ENCODE measurements around the gene SCFD2. TPM values are rescaled to one million over a fixed set of nuclear protein-coding genes. Genes with fewer than 3 reads are reported as not detected.

Gene SCFD2
- total RNA-seq, 1 donor from 2014 or later: 11.0 TPM

DNA sequence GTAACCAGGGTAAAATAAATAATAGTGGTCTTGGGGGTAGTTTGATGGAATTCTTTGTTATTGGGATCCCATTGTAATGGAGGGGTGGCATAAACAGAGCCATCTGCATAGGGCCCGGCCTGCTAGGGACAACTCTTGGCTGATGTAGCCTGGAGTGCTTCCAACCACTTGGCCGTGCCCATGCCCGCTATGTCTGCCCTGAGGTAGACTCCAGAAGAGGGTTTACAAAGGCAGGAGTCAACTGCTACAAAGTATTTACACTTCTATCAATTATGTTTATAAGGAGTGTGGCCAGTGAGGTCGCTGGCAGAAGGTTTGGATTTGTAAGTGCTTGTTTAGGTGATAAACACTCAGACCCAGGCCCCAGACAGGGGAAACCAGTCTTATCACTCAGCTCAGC lies 495.6 kb downstream of the SCFD2 start:
- Histone ChIP-seq H3K27me3 (ENCODE audit: control insufficient read depth, insufficient read depth, low read length) (no peaks in the 10 kb centered on the region), H3K4me3 (ENCODE audit: low read depth, low read length) (no peak overlapping the region), H3K36me3 (ENCODE audit: control insufficient read depth, insufficient read depth, low read length) (no peaks in the 10 kb centered on the region)
- TF ChIP-seq CTCF (IDR thresholded peaks at IDR 0.05; ENCODE audit: insufficient read depth, low read length, poor library complexity, severe bottlenecking): no peak
- no peak for DNase-seq (ENCODE audit: low read depth)

DNA sequence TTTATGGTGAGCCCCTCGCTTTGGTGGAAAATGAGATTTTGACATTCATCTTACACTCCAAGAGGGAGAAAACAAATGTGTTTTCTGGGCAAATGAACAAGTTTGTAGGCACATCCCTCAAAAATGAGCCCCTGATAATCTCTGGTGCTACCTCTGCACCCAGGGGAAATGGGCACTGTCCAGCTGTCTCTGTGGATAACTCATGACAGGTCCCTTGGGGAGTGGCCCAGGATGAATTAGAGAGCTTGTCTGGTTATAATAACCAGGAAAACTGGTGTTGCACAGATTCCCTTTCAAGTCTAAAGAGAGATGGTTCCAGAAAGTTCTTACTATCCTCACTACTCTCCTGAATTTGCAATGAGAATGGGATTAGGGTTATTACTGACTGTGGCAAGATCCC lies 496.2 kb downstream of the SCFD2 start:
- no peak for DNase-seq (ENCODE audit: low read depth)
- TF ChIP-seq CTCF (IDR thresholded peaks at IDR 0.05; ENCODE audit: insufficient read depth, low read length, poor library complexity, severe bottlenecking): no peak
- H3K27me3 ChIP-seq (ENCODE audit: control insufficient read depth, insufficient read depth, low read length): no peaks in the 10 kb centered on the region
- no peaks in the 10 kb centered on the region for H3K36me3 ChIP-seq (ENCODE audit: control insufficient read depth, insufficient read depth, low read length)
- H3K4me3 ChIP-seq (ENCODE audit: low read depth, low read length): no peak overlapping the region

DNA sequence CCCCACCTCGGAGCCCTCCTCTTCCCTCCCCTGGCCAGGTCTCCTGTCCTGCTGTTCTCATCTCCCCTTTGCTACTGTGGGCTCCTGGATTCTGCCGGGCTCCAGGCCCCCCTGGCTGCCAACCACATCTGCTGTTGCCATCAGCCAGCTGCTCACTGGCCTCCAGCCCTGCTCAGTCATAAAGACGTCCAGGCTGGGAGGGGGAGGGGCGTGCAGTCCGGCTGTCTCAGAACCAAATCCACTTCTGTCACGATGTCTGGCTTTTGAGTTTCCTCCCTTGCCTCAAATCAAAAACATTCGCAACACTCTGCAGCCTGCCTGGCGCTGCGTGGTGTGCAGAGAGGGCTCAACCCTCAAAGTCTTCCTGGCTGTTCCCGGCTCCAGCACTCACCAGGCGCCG lies 496.7 kb downstream of the SCFD2 start:
- Histone ChIP-seq H3K27me3 (ENCODE audit: control insufficient read depth, insufficient read depth, low read length) (no peaks in the 10 kb centered on the region), H3K4me3 (ENCODE audit: low read depth, low read length) (no peak overlapping the region), H3K36me3 (ENCODE audit: control insufficient read depth, insufficient read depth, low read length) (no peaks in the 10 kb centered on the region)
- no peak for DNase-seq (ENCODE audit: low read depth)
- no peak for TF ChIP-seq CTCF (IDR thresholded peaks at IDR 0.05; ENCODE audit: insufficient read depth, low read length, poor library complexity, severe bottlenecking)

DNA sequence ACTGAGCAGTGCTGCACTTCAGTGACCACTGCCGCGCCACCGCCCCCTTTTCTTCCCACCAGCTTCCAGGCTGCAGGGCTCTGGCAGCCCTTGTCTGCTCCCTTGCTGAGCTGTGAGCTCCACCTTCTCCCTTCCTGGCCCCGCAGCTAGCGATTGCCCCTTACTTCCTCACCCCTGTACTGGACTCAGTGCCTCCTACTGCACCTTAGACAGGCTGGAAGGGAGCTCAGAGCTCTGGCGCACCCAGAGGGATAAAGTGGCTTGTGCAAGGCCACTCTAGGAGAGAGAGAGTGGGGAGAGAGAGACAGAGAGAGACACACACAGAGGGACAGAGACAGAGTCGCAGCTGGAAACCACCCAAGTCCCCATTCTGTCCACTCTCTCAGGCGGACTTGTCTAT lies 497.7 kb downstream of the SCFD2 start:
- TF ChIP-seq CTCF (IDR thresholded peaks at IDR 0.05; ENCODE audit: insufficient read depth, low read length, poor library complexity, severe bottlenecking): no peak
- H3K4me3 ChIP-seq (ENCODE audit: low read depth, low read length): no peak overlapping the region
- no peaks in the 10 kb centered on the region for H3K27me3 ChIP-seq (ENCODE audit: control insufficient read depth, insufficient read depth, low read length)
- DNase-seq (ENCODE audit: low read depth): no peak
- no peaks in the 10 kb centered on the region for H3K36me3 ChIP-seq (ENCODE audit: control insufficient read depth, insufficient read depth, low read length)

GRCh38 chr4:52867163-52867562 lies 498.7 kb downstream of the SCFD2 start:
- no peak for DNase-seq (ENCODE audit: low read depth)
- no peaks in the 10 kb centered on the region for H3K36me3 ChIP-seq (ENCODE audit: control insufficient read depth, insufficient read depth, low read length)
- H3K27me3 ChIP-seq (ENCODE audit: control insufficient read depth, insufficient read depth, low read length): peaks cover 4% of the 10 kb centered on the region
- no peak overlapping the region for H3K4me3 ChIP-seq (ENCODE audit: low read depth, low read length)
- no peak for TF ChIP-seq CTCF (IDR thresholded peaks at IDR 0.05; ENCODE audit: insufficient read depth, low read length, poor library complexity, severe bottlenecking)

DNA sequence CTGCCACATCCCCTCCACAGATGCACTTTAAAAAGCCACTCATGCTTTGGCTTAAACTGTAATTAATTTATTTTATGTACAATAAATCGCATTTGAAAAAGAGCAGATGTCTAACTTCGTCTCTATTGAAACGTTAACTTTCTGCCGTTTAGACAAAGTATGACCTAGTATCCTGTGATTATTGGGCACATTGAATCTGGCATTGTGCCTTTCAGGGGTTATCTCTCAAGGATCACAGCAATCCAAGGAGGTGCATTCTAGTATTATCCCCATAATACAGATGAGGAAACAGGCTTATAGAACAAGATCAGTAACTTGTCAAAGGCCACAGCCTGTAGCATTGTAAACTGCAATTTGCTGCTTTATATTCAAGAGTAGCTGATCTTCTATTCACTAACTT lies 499.1 kb downstream of the SCFD2 start:
- DNase-seq (ENCODE audit: low read depth): no peak
- TF ChIP-seq CTCF (IDR thresholded peaks at IDR 0.05; ENCODE audit: insufficient read depth, low read length, poor library complexity, severe bottlenecking): no peak
- Histone ChIP-seq H3K4me3 (ENCODE audit: low read depth, low read length) (no peak overlapping the region), H3K36me3 (ENCODE audit: control insufficient read depth, insufficient read depth, low read length) (no peaks in the 10 kb centered on the region), H3K27me3 (ENCODE audit: control insufficient read depth, insufficient read depth, low read length) (peaks cover 5% of the 10 kb centered on the region)
